A673 (cell line): Measurements from ENCODE around the gene CUL9. TPM values are rescaled to one million over a fixed set of nuclear protein-coding genes. Genes with fewer than 3 reads are reported as not detected.

ENCODE experiments used
- BruUV-seq: library from RNA; stranded (reverse); fragments of 400-500 nt; replicated peaks from 2 replicates; lab custom pipeline; 2021; lab: Mats Ljungman, UMichigan
- CTCF ChIA-PET: fragments of 300-600 bp; sonication (Branson Sonifier 250); formaldehyde crosslinking; loops from one replicate; lab custom pipeline; 2022; ENCODE audit warnings: antibody characterized with exemption; lab: Charles Lee
- POLR2A ChIA-PET: fragments of 300-600 bp; sonication (Branson Sonifier 250); formaldehyde crosslinking; loops from one replicate; lab custom pipeline; 2022; ENCODE audit warnings: antibody characterized with exemption; ENCODE audit not compliant: low non-redundant PET; lab: Charles Lee
- DNase-seq: peaks from one replicate; pipeline ENCODE4 v3.0.0-alpha.2; 2015; ENCODE audit warnings: low spot score
- H3K27ac ChIP-seq: fragments of 200-600 bp; sonication (generic); 2 replicates; pipeline ENCODE4 v1.5.1; 2016; ENCODE audit warnings: mixed run types, low read depth, mild to moderate bottlenecking, mixed read lengths, antibody characterized with exemption, low read length; ENCODE audit not compliant: poor library complexity, severe bottlenecking
- H3K27me3 ChIP-seq: fragments of 200-600 bp; sonication (generic); replicated peaks from 2 replicates; pipeline ENCODE4 v1.6.1; 2017; ENCODE audit warnings: mixed run types, low read depth, mild to moderate bottlenecking, mixed read lengths, antibody characterized with exemption, low read length; ENCODE audit not compliant: insufficient read depth, poor library complexity
- H3K36me3 ChIP-seq: fragments of 200-600 bp; sonication (generic); 2 replicates; pipeline ENCODE4 v1.6.1; 2016; ENCODE audit warnings: mixed run types, mild to moderate bottlenecking, mixed read lengths, antibody characterized with exemption, low read length; ENCODE audit not compliant: insufficient read depth, poor library complexity, severe bottlenecking
- H3K4me1 ChIP-seq: fragments of 200-600 bp; sonication (generic); 2 replicates; pipeline ENCODE4 v1.6.1; 2017; ENCODE audit warnings: mixed run types, mild to moderate bottlenecking, mixed read lengths, antibody characterized with exemption, low read length; ENCODE audit not compliant: insufficient read depth, poor library complexity, severe bottlenecking
- H3K4me3 ChIP-seq: fragments of 200-600 bp; sonication (generic); 2 replicates; pipeline ENCODE4 v1.5.1; 2016; ENCODE audit warnings: low read depth, mixed run types, mild to moderate bottlenecking, mixed read lengths, low read length; ENCODE audit not compliant: poor library complexity, severe bottlenecking
- H3K9me3 ChIP-seq: fragments of 200-600 bp; sonication (generic); 2 replicates; pipeline ENCODE4 v1.6.1; 2016; ENCODE audit warnings: mixed run types, low read depth, mild to moderate bottlenecking, mixed read lengths, antibody characterized with exemption, low read length; ENCODE audit not compliant: poor library complexity, severe bottlenecking
- EZH2 ChIP-seq: fragments of 200-600 bp; sonication (generic); IDR thresholded peaks from 2 replicates; pipeline ENCODE4 v1.6.1; 2017; ENCODE audit warnings: borderline replicate concordance, low read depth, mild to moderate bottlenecking, mixed read lengths, antibody characterized with exemption, low read length; ENCODE audit not compliant: poor library complexity, severe bottlenecking
- intact Hi-C: fragments of 100-400 bp; cut with micrococcal nuclease; formaldehyde crosslinking; loops from one replicate; pipeline ENCODE4 v1.10.0; 2022; ENCODE audit not compliant: unreplicated experiment
- total RNA-seq: library from RNA; stranded (reverse); gene quantifications from 2 replicates; pipeline ENCODE4 v1.2.3, GENCODE V29; 2021
- TF ChIP-seq, protein P1 (sequence below): fragments of 300-800, 200-600 bp; sonication (generic); conservative IDR thresholded peaks from 2 replicates; pipeline ENCODE4 v1.5.1; 2017; ENCODE audit warnings: low read depth, mild to moderate bottlenecking, antibody characterized with exemption, low read length, moderate library complexity, mixed read lengths

CUL9 gene
- total RNA-seq, 1 experiment from 2014 or later: 38.7 TPM

DNA sequence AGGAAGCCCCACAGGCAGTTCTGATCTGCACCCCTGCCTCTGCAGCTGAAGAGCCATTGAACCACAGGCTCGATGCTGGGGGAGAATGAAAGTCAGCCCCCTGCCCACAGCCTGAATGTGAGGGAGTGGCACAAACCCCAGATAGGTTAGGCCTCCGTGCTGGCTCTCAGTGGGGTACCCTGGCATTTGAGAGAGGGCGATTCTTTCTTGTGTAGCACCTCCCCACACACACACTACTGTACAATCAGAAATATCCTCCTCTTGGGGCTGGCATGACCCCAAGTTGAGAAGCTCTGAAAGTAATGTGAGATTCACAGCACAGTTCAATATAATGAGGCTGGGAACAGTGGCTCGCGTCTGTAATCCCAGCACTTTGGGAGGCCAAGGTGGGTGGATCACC is 79.2 kb downstream of the CUL9 start:
- Histone ChIP-seq H3K4me1 (no peaks in the 10 kb centered on the region), H3K27ac (no peak overlapping the region), H3K9me3 (no peaks in the 10 kb centered on the region), H3K36me3 (no peaks in the 10 kb centered on the region), H3K27me3 (no peaks in the 10 kb centered on the region), H3K4me3 (no peak overlapping the region)
- DNase-seq: no peak
- TF ChIP-seq, protein P1, sequence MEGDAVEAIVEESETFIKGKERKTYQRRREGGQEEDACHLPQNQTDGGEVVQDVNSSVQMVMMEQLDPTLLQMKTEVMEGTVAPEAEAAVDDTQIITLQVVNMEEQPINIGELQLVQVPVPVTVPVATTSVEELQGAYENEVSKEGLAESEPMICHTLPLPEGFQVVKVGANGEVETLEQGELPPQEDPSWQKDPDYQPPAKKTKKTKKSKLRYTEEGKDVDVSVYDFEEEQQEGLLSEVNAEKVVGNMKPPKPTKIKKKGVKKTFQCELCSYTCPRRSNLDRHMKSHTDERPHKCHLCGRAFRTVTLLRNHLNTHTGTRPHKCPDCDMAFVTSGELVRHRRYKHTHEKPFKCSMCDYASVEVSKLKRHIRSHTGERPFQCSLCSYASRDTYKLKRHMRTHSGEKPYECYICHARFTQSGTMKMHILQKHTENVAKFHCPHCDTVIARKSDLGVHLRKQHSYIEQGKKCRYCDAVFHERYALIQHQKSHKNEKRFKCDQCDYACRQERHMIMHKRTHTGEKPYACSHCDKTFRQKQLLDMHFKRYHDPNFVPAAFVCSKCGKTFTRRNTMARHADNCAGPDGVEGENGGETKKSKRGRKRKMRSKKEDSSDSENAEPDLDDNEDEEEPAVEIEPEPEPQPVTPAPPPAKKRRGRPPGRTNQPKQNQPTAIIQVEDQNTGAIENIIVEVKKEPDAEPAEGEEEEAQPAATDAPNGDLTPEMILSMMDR: no peak
- TF ChIP-seq EZH2: no peak
- POLR2A ChIA-PET: no interaction called here
- CTCF ChIA-PET: no interaction called here
- intact Hi-C loops: loop anchor here (5.0 to 10.0 kb wide), 2 partner anchors 71 to 244 kb away; no protein-coding TSS in a partner anchor
- no TSS peak for BruUV-seq

DNA sequence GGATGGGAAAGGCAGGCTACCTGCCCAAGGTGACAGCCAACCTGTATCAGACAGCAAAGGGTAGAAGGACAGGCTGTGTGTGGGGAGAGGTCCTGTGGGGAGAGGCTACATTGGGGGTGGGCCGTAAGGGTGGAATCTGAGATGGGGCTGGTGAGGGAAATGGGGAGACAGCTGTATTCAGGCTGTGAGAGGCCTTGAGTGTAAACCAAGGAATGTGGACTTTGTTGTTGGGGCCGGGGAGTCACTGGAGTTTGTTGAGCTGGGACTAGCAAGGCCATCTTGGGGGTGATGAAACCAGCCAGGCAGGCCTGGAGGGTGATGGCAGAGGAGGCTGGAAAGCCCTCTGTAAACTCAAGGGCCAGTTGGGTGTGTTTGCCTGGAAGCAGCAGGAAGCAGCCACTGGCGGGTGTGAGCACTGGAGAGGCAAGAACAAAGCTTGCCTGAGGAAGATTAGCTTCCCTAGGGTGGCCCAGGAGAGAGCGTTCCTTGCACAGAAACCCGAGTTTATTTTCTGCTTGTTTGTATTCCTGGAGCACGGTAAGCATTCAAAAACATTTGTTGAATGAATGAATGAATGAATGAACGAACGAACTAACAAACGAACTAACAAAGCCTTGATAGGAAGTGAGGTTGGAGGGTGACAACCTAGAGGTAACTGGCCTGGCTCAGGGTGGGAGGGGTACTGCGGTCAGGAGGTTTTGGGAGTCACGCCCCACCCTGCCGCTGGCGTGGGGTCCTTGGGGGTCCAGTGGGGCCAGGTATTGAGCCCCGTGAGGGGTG is 80.2 kb downstream of the CUL9 start:
- H3K27ac ChIP-seq: no peak overlapping the region
- POLR2A ChIA-PET: no interaction called here
- intact Hi-C loops: loop anchor here (5.0 to 10.0 kb wide), 2 partner anchors 70 to 243 kb away; no protein-coding TSS in a partner anchor
- CTCF ChIA-PET: interaction anchor here (1.7 kb wide), 1 partner anchor 72 kb away, joined by 6 read pairs; no protein-coding TSS in a partner anchor
- no peaks in the 10 kb centered on the region for H3K36me3 ChIP-seq
- no peak for TF ChIP-seq EZH2
- TF ChIP-seq, protein P1: no peak
- no peaks in the 10 kb centered on the region for H3K4me1 ChIP-seq
- H3K9me3 ChIP-seq: no peaks in the 10 kb centered on the region
- H3K4me3 ChIP-seq: no peak overlapping the region
- BruUV-seq: no TSS peak
- no peak for DNase-seq
- H3K27me3 ChIP-seq: no peaks in the 10 kb centered on the region

DNA sequence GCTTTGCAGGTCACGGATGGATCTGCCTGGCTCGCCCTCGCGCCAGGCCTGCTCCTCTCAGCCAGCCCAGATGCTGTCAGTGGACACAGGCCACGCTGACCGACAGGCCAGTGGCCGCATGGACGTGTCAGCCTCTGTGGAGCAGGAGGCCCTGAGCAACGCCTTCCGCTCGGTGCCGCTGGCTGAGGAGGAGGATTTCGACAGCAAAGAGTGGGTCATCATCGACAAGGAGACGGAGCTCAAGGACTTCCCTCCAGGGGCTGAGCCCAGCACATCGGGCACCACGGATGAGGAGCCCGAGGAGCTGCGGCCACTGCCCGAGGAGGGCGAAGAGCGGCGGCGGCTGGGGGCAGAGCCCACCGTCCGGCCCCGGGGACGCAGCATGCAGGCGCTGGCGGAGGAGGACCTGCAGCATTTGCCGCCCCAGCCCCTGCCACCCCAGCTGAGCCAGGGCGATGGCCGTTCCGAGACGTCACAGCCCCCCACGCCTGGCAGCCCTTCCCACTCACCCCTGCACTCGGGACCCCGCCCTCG is 80.9 kb downstream of the CUL9 start:
- Histone ChIP-seq H3K36me3 (no peaks in the 10 kb centered on the region), H3K4me3 (no peak overlapping the region), H3K27ac (no peak overlapping the region), H3K27me3 (no peaks in the 10 kb centered on the region), H3K9me3 (no peaks in the 10 kb centered on the region), H3K4me1 (no peaks in the 10 kb centered on the region)
- DNase-seq: no peak
- ChIA-PET CTCF (interaction anchor here (1.7 kb wide), 1 partner anchor 72 kb away, joined by 6 read pairs; no protein-coding TSS in a partner anchor), POLR2A (no interaction called here)
- no peak for TF ChIP-seq EZH2
- TF ChIP-seq, protein P1: no peak
- intact Hi-C loops: loop anchor here (5.0 to 10.0 kb wide), 2 partner anchors 69 to 242 kb away; no protein-coding TSS in a partner anchor
- no TSS peak for BruUV-seq
